NB4 (cell line): ENCODE data around the gene CCL15.

Source experiments
- CTCF ChIP-seq: IDR thresholded peaks from one replicate; pipeline ENCODE4 v1.5.1; 2012; ENCODE audit warnings: low read depth, low read length
- MAX ChIP-seq: IDR thresholded peaks from 2 replicates; pipeline ENCODE4 v1.6.1; 2011; ENCODE audit warnings: low read depth, low read length
- POLR2A ChIP-seq: IDR thresholded peaks from 2 replicates; pipeline ENCODE4 v1.6.1; 2011; ENCODE audit warnings: mild to moderate bottlenecking; ENCODE audit not compliant: insufficient read length; ENCODE audit errors: extremely low read depth

- TF ChIP-seq MAX (no peak), CTCF (no peak), POLR2A (no peak)
These were observed 52.0 kb downstream of the CCL15 start for GRCh38 chr17:35949401-35949800.
